ENCODE results near the gene GRIK2.

GRIK2 gene

DNA sequence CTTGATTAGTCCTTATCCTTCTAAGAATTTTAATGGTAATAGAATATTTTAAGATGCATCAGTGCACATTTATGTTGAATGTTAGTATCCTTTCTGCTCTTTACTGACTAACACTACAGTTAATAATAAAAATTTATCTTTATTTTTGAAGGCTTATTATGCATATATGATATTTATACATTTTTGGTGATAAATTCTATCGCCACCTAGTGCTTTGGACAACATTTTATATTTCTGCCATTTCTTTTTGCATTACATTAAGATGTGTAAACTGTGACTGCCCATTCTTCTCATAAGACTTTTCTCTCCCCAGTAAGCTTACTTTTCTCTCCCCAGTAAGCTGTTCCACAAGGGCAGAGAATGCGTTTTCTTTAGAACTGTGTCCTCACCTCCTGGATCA, 252.3 kb downstream of the GRIK2 start:
- DNase-seq, result no peak

DNA sequence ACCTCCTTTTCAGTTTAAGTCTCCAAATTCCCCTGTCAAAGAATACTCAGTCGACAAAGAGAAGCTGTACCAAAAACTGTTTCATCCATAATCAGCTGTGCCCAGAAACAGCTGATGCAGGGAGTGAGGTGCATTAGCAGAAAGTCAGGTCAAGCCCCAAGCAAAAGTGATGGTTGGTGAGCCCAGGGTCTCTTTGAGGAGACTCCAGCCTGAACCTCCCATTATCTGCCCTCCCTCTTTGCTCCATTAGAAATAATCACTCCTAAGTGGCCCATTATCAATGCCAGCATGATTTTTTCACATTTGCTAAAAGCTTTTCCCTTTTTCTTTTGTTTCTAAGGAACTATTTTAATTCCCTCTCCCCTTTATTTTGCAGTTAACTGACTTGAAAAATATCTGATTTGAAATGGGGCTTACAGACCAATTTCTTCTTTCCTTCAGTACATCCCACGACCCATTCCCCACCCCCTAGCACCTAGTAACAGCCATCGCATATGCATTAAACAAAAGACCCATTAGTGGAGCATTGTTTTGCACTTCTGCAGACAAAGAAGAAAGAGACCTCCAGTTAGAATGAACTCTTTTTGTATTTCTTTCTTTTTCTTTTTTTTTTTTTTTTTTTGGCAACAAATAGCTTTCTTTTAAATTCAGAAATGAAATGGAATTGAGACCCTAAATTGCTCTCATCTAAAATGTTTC, 257.0 kb downstream of the GRIK2 start:
- DNase-seq, result no peak

DNA sequence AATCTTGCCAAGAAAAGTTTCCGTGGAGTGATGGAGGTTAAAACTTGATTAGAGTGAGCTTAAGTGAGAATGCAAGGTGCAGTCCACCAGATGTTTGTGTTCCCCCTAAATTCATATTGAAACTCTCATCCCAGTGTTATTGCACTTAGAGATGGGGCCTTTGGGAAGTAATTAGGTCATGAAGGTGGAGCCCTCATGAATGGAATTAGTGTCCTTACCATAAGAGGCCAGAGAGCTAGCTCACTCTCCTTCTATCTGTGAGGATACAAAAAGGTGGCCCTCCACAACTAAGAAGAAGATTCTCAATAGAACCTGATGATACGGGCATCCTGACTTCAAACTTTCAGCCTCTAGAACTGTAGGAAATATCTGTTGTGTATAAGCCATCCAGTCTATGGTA, 258.6 kb downstream of the GRIK2 start:
- no peak for DNase-seq

DNA sequence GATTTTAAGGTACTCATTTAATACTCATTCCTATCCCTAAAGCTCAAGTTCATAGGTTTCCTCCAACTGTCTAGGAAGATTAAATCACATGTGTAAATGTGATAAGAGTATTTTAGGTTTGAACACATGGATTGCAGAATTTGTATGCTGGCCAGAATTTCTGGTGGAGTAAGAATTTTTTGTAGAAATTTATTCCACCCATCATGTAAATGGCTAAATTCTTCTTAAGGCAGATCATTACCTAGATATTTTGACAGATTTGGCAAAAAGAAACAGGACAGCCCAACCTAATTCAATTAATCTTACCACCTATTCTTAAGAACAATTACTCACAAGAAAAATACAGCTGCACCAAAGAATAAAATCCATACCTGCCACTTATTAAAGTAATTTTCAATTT, 261.6 kb downstream of the GRIK2 start:
- DNase-seq, result no peak

DNA sequence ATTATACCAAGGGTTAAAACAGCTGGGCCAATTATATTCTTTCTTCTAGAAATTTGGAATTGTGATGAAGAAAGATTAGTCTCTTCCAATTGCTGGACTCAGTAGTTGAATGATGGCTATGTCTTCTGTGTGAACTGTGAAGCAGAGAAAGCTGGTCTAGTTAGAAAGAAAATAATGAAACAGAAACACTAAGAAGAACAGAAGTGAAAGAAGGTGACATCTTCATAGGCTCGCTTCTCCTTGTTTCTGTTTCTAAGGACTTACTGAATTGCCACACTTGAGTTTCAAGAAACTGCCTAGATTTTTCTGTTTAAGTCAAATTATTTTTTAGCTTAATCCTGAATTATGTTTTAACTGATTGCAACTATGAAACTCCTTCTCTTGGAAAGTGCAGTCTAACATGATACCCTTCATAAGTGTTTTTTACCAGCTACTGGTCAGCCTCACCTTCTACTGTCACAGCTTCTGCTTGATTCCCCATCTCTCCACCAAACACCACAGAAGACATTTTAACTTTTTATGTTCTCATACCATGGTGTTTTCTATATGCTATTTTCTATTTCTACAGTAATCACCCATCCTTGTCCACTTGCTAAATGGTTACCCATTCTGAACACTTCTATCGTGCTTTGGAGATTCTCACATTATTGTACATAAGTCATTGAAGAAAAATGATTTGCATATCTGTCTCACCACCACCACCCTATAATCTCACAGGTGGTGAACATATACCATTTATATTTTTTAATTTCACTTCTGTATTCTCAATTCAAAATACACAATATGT, 268.8 kb downstream of the GRIK2 start:
- no peak for DNase-seq

DNA sequence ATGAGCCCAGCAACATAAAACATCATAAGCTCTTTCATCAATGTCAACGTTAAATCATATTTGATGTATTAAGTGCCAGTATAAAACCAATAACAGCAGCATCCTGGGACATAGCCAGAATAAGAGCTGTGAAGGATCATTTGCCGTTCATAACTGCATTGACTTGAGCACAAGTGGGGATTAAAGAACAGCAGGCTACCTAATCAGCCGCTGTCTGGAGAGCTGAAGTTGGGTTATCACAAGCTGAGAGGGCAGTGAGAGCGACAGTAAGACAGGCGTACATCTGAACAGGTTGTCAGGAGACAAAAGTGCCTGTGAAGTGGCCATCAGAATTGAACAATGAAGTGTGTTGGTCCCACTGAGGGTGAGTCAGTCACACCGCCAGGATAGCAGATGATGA, 269.6 kb downstream of the GRIK2 start:
- no peak for DNase-seq

DNA sequence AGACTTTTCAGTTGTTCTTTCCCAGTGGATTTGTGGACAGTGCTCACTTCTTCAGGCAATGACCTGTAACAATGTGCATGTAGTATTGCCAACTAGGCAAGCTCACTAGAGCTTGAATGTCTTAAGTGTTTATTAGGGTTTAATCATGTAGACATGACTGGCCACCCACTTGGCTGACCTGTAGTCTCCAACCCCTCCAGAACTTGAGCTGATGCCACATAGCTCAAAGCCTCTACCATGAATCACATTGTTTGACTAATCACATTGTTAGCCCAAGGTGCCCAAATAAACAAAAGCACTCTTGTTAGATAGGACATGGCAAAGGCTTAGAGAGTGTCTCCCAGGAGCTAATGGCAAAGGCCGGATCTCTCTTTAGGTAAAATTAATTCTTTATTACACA, 272.7 kb downstream of the GRIK2 start:
- DNase-seq, result peak; percentile 45

DNA sequence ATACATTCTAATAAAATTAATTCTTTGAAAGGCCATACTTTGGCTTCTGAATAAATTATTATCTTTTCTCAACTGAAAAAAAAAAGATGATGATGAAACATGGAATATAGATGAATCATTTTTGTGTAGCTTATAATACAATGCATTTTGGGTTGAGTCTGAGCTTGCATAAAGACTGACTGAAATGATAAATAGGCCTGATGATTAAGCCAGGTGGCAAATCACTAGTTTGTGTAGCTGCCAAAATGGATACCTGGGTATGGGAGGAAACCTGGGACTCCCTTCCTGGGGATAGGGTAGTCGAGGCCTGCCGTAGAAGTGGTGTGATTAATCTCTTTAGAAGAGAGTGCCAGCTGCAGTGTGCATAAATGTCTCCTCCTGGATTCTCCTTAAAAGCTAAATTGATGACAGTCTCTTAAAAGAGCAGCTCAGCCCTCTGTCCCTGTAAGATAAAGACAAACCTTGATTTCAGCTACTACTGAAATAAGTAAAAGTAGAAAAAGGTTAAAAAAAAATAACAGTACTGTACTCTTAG, 275.1 kb downstream of the GRIK2 start:
- DNase-seq, result no peak

DNA sequence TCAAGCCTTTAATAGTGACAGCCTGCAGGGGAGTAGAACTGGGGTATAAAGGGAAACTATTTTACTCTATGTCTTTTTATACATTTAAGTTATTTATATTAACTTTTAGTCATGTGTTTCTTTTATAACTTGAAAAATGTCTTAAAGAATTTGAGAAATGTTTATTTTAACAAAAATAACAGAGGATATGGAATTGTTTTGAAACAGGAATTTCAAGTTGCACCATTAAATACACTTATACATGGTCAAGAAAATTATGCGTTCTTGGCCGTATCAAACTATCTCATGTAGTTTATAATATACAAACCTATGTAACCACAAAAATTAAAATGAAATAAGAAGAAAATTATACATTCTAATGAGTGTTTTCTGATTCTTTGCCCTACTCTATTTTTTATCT, 282.7 kb downstream of the GRIK2 start:
- DNase-seq, result peak; percentile 59

DNA sequence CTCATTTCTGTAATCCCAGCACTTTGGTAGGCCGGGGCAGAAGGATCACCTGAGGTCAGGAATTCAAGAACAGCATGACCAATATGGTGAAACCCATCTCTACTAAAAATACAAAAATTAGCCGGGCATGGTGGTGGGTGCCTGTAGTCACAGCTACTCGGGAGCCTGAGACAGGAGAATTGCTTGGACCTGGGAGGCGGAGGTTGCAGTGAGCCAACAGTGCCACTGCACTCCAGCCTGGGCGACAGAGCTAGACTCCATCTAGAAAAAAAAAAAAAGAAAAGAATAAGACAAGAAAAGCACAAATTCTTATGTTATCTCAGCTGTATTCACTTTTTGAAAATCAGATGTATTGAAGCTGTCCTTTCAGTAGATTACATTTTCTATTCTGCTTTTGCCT, 289.4 kb downstream of the GRIK2 start:
- no peak for DNase-seq

DNA sequence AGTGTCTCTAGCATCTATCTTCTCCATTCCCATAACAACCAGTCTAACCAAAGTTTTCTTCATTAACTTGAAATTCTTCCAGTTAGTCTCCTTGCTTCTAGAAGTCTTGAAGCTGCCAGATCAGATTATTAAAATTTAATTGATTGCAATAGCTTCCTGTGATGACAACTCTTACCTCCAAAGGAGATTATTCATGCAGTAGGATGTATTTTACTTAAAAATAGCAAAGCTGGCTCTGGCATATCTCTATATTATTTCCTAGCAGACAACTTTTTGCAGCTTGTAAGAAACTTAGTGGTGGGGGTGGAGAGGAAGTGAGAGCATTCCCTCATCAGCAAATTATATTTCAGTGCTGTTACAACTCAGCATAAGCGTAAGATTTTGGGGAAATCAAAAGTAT, 290.4 kb downstream of the GRIK2 start:
- DNase-seq, result no peak

DNA sequence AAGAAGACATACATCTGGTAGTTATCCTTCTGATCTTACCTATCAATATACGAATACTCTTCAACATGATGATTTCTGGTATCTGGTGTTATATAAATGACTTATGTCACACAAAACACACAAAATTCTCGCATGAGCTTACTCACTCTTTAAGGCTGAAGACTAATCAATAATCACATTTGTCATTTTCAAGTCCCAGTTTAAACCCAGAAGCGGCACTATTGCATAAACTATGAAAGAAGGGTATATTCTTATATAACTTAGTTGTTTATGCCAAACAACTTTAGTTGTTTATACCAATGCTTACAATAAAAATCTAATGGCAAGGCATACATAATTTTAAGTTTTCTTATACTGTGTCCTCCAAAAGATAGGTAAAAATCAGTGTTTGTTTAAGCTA, 293.1 kb downstream of the GRIK2 start:
- DNase-seq, result no peak

DNA sequence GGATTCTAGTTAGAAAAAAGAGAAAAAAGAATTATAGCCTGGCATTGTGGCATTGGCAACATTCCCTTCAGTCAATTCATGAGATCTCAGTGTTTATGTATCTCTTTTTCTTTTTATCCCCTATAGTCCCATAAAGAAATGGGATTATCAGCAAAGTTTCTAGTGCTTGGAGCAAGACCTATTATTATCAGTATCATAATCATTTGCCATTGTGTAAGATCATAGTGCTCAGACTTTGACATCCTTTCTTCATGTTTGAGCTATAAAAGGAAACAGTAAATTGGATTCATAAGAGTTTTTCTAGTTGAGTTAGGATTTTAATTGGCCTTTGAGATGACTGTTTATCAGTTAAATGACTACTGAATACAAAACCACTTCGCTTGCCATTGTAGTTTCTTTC, 295.6 kb downstream of the GRIK2 start:
- no peak for DNase-seq

DNA sequence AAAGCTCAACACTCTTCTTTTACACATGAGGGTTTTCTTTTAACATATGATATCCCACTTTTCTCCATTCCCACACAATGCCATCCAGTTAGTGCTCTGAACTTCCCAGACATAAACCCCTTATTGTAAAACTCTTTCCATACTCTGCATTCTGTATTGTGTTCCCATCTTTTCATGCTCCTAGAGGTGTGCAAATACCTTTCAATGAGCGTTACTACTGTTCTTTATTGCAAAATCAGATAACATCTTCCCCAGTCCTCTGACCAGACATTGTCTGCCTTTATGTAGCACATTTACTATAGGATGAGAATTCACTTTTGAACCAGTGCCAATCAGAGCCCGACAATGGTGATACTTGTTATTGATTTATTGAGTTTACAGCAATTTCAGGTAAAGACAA, 296.2 kb downstream of the GRIK2 start:
- DNase-seq, result no peak

DNA sequence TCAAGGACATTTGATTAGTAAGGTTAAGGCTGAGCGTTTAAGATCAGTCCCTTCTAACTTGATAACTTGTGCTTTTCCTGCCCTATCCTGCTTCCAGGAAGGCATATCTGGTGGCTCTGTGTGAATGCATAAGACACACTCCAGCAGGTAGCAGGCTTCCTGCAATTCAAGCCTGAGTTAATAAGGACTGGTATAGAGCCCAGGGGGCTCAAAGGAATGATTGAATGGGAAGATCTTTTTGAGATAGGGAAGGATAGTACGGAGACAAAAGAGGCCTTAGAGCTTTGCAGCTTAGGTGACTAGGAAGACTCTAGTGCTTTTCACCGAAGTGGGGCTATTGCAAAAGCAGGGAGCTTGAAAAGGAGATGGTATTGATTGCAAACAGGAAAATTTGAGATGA, 307.1 kb downstream of the GRIK2 start:
- no peak for DNase-seq

DNA sequence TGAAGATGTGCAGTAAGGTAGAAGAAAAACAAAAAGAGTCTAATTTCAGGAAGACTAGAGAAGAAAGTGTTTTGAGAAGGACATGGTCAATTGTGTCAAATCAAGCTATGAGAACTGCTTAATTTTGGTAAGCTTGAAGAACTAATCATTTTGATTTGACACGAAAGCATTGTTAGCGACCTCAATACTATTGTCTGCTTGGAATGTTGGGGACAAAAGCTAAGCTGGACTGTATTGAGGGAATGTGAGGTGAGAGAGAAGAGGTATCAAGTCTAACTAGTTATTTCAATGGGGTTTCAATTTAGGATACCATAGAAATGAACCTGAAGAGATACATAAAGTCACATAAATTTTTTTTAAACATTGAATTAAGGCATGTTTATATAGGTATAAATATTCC, 309.8 kb downstream of the GRIK2 start:
- DNase-seq, result no peak

DNA sequence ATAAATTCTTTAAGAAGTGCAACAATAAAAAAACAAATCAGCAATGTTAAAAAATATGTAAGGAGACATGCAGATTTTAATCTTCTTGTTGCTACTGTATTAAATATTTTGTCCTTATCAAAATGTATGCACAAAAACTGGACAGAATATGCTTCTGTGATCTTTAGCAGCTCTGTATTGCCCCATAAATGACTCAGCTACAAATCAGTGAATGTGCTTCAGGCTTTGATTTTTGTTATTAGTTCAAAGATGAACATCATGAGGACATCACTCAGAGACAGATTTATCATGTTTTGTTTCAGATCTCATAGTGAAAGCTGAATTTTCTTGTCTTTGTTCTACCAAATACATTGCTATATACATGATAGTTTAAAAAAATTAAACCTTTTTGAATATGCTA, 312.4 kb downstream of the GRIK2 start:
- no peak for DNase-seq

DNA sequence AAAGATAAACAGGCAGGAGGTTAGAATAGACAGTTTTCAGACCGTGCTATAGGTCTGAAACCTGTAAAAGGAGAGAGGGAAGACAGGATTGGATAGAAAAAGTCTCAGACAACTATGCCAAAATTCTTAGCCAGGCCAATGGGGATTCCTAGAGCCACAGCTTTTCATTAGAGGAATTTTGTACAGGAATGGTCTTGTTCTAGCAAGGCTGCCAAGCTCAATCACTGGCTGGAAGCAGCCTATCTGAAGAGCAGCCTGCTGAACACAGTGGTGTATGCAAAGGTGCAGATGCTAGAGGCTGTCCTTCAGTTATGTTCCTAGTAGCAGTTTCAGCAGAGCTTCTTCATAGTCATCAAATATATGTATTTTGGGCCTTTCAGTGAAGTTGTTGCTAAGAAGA, 313.1 kb downstream of the GRIK2 start:
- DNase-seq, result no peak

DNA sequence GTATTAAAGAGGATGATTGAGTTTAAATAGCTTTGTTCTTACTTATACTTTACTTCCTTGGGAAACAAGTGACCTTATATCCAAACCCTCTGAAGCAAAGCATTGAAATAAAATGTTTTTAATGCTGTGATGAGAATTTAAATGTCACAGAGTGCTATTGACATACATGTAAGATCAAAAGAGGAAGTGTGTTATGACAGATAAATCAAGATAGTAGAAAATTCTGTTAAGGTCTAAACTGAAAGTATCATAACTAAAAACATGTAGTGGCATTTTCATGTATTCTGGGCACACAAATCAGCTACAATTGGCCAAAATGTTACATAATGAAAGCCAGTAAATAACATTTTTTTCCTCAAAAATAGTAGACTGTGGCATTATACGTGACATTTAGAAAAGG, 318.0 kb downstream of the GRIK2 start:
- no peak for DNase-seq

DNA sequence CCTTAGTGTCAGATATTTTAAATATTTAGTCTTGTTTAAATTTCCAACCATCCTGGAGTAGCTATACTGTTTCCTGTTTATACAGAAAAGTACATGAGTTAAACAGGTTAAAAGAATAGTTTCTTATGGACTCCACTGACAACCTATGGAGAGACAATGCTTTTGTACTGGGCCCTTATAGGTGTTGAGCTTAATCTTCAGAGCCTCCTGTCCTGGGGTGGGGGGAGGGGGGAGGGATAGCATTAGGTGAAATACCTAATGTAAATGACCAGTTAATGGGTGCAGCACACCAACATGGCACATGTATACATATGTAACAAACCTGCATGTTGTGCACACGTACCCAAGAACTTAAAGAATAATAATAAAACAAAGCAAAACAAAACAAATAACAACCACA, 322.9 kb downstream of the GRIK2 start:
- DNase-seq, result no peak

DNA sequence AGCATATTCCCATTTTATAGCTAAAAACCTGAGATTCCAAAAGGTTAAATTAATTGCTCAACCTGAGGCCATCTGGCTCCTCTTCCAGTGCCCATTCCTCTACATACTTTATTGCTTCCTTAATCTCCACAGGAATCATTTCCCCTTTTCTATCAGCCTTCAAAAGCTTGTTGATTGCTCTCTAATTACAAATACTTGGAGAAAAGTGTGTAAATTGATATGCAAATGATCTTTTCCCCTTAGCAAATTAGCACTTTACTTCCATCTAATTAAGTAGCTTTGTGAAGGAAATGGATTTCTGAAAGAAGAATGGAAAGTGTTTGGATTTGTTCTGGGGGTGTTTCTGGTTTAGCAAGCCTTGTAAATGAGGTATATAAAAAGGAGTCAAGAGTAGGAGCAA, 323.3 kb downstream of the GRIK2 start:
- no peak for DNase-seq

DNA sequence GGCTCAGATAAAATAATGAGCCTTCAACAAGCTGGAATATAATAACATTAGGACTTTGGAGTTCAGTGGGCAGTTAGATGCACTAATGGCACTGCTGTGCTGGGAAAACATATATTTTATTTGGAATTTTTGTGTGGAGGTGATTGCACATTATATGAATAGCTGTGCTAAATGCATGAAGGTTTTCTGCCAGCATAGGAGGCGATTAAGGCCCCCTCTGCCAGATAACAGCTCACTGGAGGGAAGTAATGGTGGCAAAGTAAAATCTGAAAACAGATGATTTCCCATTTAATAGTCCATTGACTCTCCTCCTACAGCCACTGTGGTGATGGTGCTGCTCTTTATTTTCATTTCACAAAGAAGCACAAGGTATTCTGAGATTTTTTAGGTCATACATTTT, 326.0 kb downstream of the GRIK2 start:
- DNase-seq, result no peak

DNA sequence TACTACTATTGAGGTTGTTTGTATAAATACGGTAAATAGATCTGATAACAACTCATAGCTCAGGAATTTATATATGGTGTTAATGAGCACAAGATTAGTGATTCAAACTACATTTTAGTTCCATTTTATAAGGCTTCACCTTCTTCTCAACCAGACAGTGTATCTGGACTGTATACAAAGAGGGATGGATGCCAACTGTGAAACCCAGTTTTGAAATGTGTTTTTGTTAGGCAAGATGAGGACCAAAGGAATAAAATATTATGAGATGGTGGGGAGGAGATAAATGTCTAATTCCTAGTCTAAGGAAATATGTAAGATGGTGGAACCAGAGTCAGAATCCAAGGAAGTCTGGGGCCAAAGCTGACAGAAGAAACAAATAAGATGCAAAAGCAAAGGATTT, 329.0 kb downstream of the GRIK2 start:
- DNase-seq, result peak; percentile 23

DNA sequence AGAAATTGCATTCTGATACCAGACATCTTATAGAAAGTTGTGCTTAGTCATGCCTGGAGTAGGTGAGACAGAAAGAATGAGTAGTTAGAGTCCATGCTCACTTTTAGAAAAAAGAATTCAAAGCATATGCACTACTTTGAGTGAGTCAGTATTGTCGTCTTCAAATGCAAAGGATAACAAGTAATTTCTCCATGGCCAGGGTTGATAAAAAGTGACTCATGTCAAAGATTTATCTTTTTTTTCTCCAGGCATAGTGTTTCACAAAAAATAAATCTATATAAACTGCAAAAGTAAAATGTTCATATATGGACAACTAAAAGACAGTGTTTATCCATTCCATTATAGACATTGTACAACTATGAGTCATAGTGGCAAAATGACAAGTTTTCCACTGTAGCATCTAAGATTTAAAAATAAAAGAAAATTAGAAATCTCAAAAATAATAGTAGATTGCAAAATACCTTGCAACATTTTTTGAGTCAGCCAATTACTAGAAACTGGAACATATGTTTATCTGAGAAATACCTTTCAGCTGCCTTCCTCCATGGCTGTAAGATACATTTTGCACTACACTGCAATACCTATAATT, 329.6 kb downstream of the GRIK2 start:
- peak; percentile 97 for DNase-seq
